ENCODE measurements around the gene PCDHGB7.
"Not testable (repeated sequence)": the region's sequence is repeated elsewhere in the genome, so short reads cannot be mapped to it uniquely, and the experiment has no call there.

DNA sequence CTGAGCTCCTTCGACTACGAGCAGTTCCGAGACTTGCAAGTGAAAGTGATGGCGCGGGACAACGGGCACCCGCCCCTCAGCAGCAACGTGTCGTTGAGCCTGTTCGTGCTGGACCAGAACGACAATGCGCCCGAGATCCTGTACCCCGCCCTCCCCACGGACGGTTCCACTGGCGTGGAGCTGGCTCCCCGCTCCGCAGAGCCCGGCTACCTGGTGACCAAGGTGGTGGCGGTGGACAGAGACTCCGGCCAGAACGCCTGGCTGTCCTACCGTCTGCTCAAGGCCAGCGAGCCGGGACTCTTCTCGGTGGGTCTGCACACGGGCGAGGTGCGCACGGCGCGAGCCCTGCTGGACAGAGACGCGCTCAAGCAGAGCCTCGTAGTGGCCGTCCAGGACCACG lies 14.8 kb downstream of the PCDHGB7 start:
- TF ChIP-seq ZFP3 (CRISPR knock-in tag; IDR thresholded peaks at IDR 0.05); RARB (CRISPR knock-in tag; IDR thresholded peaks at IDR 0.05); ZNF565 (CRISPR knock-in tag; conservative IDR thresholded peaks at IDR 0.05; ENCODE audit: low read depth); ARNTL (CRISPR knock-in tag; IDR thresholded peaks at IDR 0.05; ENCODE audit: borderline replicate concordance, low read depth): not testable (repeated sequence)
- TF ChIP-seq, protein P1, sequence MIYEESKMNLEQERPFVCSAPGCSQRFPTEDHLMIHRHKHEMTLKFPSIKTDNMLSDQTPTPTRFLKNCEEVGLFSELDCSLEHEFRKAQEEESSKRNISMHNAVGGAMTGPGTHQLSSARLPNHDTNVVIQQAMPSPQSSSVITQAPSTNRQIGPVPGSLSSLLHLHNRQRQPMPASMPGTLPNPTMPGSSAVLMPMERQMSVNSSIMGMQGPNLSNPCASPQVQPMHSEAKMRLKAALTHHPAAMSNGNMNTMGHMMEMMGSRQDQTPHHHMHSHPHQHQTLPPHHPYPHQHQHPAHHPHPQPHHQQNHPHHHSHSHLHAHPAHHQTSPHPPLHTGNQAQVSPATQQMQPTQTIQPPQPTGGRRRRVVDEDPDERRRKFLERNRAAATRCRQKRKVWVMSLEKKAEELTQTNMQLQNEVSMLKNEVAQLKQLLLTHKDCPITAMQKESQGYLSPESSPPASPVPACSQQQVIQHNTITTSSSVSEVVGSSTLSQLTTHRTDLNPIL (CRISPR knock-in tag; IDR thresholded peaks at IDR 0.05; ENCODE audit: low read depth): not testable (repeated sequence)
